HG03175 (cell line): ENCODE data around the gene RICTOR.

Experiments used
- ATAC-seq: cut with Tn5 transposase; IDR thresholded peaks from one replicate; pipeline ENCODE4 v1.9.1; 2021; ENCODE audit warnings: mild to moderate bottlenecking, moderate library complexity; ENCODE audit not compliant: unreplicated experiment

RICTOR gene

GRCh38 chr5:39074017-39074814 lies at the start of gene RICTOR:
Gene RICTOR, minus strand, starts transcription at chr5:39074399. Its CDS starts 22 bp downstream, at chr5:39074377.
- ATAC-seq = peak; percentile 69

GRCh38 chr5:39121922-39122321 lies 47.7 kb upstream of the RICTOR start:
- ATAC-seq = no peak

GRCh38 chr5:39121315-39121714 lies 47.1 kb upstream of the RICTOR start:
- ATAC-seq = no peak

- ATAC-seq = no peak
Measured at GRCh38 chr5:39120052-39120420, 45.8 kb upstream of the RICTOR start.

GRCh38 chr5:39119404-39120051 lies 45.3 kb upstream of the RICTOR start:
- ATAC-seq = no peak

GRCh38 chr5:39118638-39119037 lies 44.4 kb upstream of the RICTOR start:
- no peak for ATAC-seq

- ATAC-seq = no peak
Measured at GRCh38 chr5:39117401-39117800, 43.2 kb upstream of the RICTOR start.

GRCh38 chr5:39116344-39117170 lies 42.4 kb upstream of the RICTOR start:
- no peak for ATAC-seq

GRCh38 chr5:39115644-39116343 lies 41.6 kb upstream of the RICTOR start:
- no peak for ATAC-seq

- ATAC-seq = no peak
Measured at GRCh38 chr5:39114155-39114554, 40.0 kb upstream of the RICTOR start.

- ATAC-seq = no peak
Measured at GRCh38 chr5:39113354-39113953, 39.3 kb upstream of the RICTOR start.

GRCh38 chr5:39109606-39110005 lies 35.4 kb upstream of the RICTOR start:
- no peak for ATAC-seq

- ATAC-seq = no peak
Measured at GRCh38 chr5:39108987-39109386, 34.8 kb upstream of the RICTOR start.

- ATAC-seq = no peak
Measured at GRCh38 chr5:39107350-39107749, 33.2 kb upstream of the RICTOR start.

GRCh38 chr5:39106322-39106721 lies 32.1 kb upstream of the RICTOR start:
- no peak for ATAC-seq

GRCh38 chr5:39104221-39104620 lies 30.0 kb upstream of the RICTOR start:
- ATAC-seq = no peak

- ATAC-seq = no peak
Measured at GRCh38 chr5:39102684-39103155, 28.5 kb upstream of the RICTOR start.

GRCh38 chr5:39100851-39101396 lies 26.7 kb upstream of the RICTOR start:
- no peak for ATAC-seq

- ATAC-seq = no peak
Measured at GRCh38 chr5:39100301-39100850, 26.2 kb upstream of the RICTOR start.

- ATAC-seq = no peak
Measured at GRCh38 chr5:39099831-39100230, 25.6 kb upstream of the RICTOR start.
